Vagina (tissue), 2 donors: ENCODE data around the gene SLC2A11. TPM values are rescaled to one million over a fixed set of nuclear protein-coding genes. Genes with fewer than 3 reads are reported as not detected.
"Not testable (repeated sequence)": the region's sequence is repeated elsewhere in the genome, so short reads cannot be mapped to it uniquely, and the experiment has no call there.

Experiments used
- DNase-seq, 2 donors: peaks; one replicate each; pipeline ENCODE4 v3.0.0-alpha.2; 2017; ENCODE audit errors: extremely low spot score in 2 of 2
- H3K27ac ChIP-seq: fragments of 200-600 bp; sonication (generic); one replicate; pipeline ENCODE4 v1.5.1; 2019
- H3K27me3 ChIP-seq: fragments of 200-600 bp; sonication (generic); one replicate; pipeline ENCODE4 v1.5.1; 2019
- H3K36me3 ChIP-seq, 2 donors: fragments of 200-600 bp; sonication (generic); one replicate each; pipeline ENCODE4 v1.5.1; 2017 to 2019
- H3K4me1 ChIP-seq: fragments of 200-600 bp; sonication (generic); one replicate; pipeline ENCODE4 v1.5.1; 2019
- H3K4me3 ChIP-seq, 2 donors: fragments of 200-600 bp; sonication (generic); 1 replicate in 1 of 2; 2 replicates in 1 of 2; pipeline ENCODE4 v1.5.1; 2016 to 2019
- H3K9me3 ChIP-seq: fragments of 200-600 bp; sonication (generic); one replicate; pipeline ENCODE4 v1.5.1; 2019
- CTCF ChIP-seq, 3 experiments: fragments of 450-650 bp in 2 of 3; fragments of 200-600 bp in 1 of 3; sonication (generic) in 1 of 3; IDR thresholded peaks; one replicate each; pipeline ENCODE4 v1.5.1; 2017 to 2019; ENCODE audit warnings: antibody characterized with exemption in 3 of 3, mild to moderate bottlenecking in 2 of 3, moderate library complexity in 2 of 3
- POLR2A ChIP-seq, 2 donors: fragments of 450-650 bp; IDR thresholded peaks; one replicate each; pipeline ENCODE4 v1.6.1; 2017; ENCODE audit warnings: antibody characterized with exemption in 2 of 2, mild to moderate bottlenecking in 2 of 2, moderate library complexity in 2 of 2
- POLR2AphosphoS5 ChIP-seq, 2 donors: sonication (generic); formaldehyde crosslinking; IDR thresholded peaks; one replicate each; pipeline ENCODE4 v1.9.0; 2017; ENCODE audit warnings: antibody characterized with exemption in 2 of 2, mild to moderate bottlenecking in 2 of 2, low read depth in 1 of 2; ENCODE audit not compliant: insufficient read depth in 1 of 2
- intact Hi-C: fragments of 100-400 bp; cut with DNase I; formaldehyde crosslinking; loops from one replicate; pipeline ENCODE4 v1.15.1; 2023
- total RNA-seq: library from RNA; depleted of rRNA; stranded (reverse); fragments of >200 nt; gene quantifications from one replicate; pipeline ENCODE4 v1.2.3, GENCODE V29; 2016

Gene SLC2A11
- total RNA-seq, 1 donor from 2014 or later: 4.9 TPM

DNA sequence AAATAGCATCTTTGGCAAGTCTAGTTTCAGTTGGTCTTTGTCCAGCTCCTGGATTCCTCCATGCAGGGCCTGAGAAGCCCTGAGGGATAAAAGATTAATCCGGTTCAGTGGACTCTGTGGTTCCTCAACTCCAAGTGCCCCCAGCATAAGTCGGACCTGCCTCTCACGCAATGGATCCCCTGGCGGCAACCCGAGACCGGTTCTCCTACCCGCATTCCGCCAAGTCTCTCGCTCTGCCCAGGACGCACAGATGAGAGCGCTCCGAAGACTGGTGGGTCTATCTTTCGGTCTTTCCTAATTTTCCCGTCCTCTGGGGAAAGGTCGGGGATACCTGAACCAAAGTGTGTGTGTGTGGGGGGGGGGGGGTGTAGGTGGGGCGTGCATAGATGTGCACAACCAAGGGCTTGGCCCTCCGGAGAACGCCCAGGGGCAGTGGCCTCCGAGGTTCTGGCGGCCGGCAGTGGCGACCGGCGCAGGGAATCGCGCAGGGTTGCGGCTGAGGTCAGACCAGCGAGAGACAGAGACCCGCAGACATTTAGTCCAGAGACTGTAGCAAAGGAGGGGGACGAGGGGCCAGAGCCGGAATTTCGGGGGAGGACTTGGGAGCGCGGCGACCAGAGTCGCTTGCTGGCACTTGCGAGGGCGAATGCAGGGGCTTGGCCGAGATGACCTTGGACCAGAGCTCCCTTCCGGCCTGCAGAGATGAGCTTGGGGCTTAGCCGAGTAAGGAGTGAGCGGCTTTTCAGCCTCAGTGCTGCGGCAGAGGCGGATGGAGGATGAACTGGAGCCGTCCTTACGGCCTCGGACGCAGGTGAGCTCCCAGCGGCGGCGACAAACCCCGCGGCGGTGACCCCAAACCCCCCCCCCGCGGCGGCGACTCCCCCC lies 712 bp upstream of the SLC2A11 start:
- no peak for DNase-seq
- H3K27me3 ChIP-seq: no peaks in the 10 kb centered on the region
- intact Hi-C loops: no loop called here
- no peaks in the 10 kb centered on the region for H3K9me3 ChIP-seq
- H3K4me1 ChIP-seq: peaks cover 22% of the 10 kb centered on the region
- H3K4me3 ChIP-seq: peak overlapping the region; percentile 73 to 77
- no peaks in the 10 kb centered on the region for H3K36me3 ChIP-seq
- peak overlapping the region; percentile 95 for H3K27ac ChIP-seq
- TF ChIP-seq CTCF (IDR thresholded peaks at IDR 0.05) (peak in 1 of 3 experiments; percentile 6), POLR2AphosphoS5 (IDR thresholded peaks at IDR 0.05; ENCODE audit: insufficient read depth in 1 of 2, low read depth in 1 of 2) (no peak), POLR2A (IDR thresholded peaks at IDR 0.05) (no peak)

- intact Hi-C loops: no loop called here
- peak overlapping the region; percentile 73 to 77 for H3K4me3 ChIP-seq
Observed at GRCh38 chr22:23858484-23858815, 775 bp downstream of the SLC2A11 start.

GRCh38 chr22:23859201-23859600 lies 1.5 kb downstream of the SLC2A11 start:
- H3K4me1 ChIP-seq: peaks cover 22% of the 10 kb centered on the region
- DNase-seq: no peak
- intact Hi-C loops: no loop called here

More at GRCh38 chr22:23858484-23858815, 775 bp downstream of the SLC2A11 start:
- no peak for DNase-seq
- Histone ChIP-seq H3K4me1 (peaks cover 22% of the 10 kb centered on the region), H3K9me3 (no peaks in the 10 kb centered on the region), H3K27ac (peak overlapping the region; percentile 95), H3K36me3 (no peaks in the 10 kb centered on the region), H3K27me3 (no peaks in the 10 kb centered on the region)
- TF ChIP-seq POLR2A (IDR thresholded peaks at IDR 0.05) (no peak), POLR2AphosphoS5 (IDR thresholded peaks at IDR 0.05; ENCODE audit: insufficient read depth in 1 of 2, low read depth in 1 of 2) (no peak), CTCF (IDR thresholded peaks at IDR 0.05) (no peak)

DNA sequence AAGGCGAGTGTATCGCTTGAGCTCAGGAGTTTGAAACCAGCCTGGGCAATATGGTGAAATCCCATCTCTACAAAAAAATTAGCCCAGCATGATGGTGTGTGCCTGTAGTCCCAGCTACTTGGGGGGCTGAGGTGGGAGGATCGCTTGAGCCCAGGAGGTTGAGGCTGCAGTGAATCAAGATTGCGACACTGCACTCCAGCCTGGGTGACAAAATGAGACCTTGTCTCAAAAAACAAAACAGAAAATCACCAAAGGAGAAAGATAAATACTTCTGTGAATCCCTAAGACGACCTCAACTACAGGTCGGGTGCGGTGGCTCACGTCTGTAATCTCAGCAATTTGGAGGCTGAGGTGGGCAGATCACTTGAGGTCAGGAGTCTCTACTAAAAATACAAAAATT lies 2.5 kb downstream of the SLC2A11 start:
- DNase-seq, H3K27ac ChIP-seq, H3K27me3 ChIP-seq, H3K36me3 ChIP-seq, intact Hi-C loops, H3K9me3 ChIP-seq, H3K4me3 ChIP-seq: not testable (repeated sequence)
- peaks cover 22% of the 10 kb centered on the region for H3K4me1 ChIP-seq

More at GRCh38 chr22:23859201-23859600, 1.5 kb downstream of the SLC2A11 start:
- Histone ChIP-seq H3K27ac (no peak overlapping the region), H3K9me3 (no peaks in the 10 kb centered on the region), H3K27me3 (no peaks in the 10 kb centered on the region), H3K4me3 (no peak overlapping the region), H3K36me3 (no peaks in the 10 kb centered on the region)
- TF ChIP-seq CTCF (IDR thresholded peaks at IDR 0.05) (no peak), POLR2A (IDR thresholded peaks at IDR 0.05) (no peak), POLR2AphosphoS5 (IDR thresholded peaks at IDR 0.05; ENCODE audit: insufficient read depth in 1 of 2, low read depth in 1 of 2) (no peak)

DNA sequence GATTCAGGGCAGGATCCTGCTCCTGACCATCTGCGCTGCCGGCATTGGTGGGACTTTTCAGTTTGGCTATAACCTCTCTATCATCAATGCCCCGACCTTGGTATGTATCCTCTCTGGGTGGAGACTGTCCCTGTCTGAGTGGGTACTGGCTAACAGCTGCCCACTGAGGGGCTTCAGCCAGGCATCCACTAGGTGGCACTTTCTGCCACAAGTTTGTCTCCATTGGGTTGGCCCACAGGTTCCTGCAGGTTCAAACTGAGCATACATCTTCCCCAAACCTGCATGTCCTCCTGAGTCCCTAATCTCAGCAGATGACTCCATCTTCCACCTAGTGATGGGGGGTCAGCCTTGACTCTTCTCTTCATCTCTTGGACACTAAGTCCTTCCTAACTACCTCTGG lies 4.4 kb downstream of the SLC2A11 start:
- Histone ChIP-seq H3K27me3 (no peaks in the 10 kb centered on the region), H3K9me3 (no peaks in the 10 kb centered on the region), H3K27ac (no peak overlapping the region), H3K4me3 (no peak overlapping the region), H3K4me1 (peaks cover 14% of the 10 kb centered on the region), H3K36me3 (no peaks in the 10 kb centered on the region)
- intact Hi-C loops: no loop called here
- no peak for DNase-seq
- no peak for TF ChIP-seq POLR2AphosphoS5 (IDR thresholded peaks at IDR 0.05; ENCODE audit: insufficient read depth in 1 of 2, low read depth in 1 of 2)
- peak in 1 of 3 experiments; percentile 16 for TF ChIP-seq CTCF (IDR thresholded peaks at IDR 0.05)

DNA sequence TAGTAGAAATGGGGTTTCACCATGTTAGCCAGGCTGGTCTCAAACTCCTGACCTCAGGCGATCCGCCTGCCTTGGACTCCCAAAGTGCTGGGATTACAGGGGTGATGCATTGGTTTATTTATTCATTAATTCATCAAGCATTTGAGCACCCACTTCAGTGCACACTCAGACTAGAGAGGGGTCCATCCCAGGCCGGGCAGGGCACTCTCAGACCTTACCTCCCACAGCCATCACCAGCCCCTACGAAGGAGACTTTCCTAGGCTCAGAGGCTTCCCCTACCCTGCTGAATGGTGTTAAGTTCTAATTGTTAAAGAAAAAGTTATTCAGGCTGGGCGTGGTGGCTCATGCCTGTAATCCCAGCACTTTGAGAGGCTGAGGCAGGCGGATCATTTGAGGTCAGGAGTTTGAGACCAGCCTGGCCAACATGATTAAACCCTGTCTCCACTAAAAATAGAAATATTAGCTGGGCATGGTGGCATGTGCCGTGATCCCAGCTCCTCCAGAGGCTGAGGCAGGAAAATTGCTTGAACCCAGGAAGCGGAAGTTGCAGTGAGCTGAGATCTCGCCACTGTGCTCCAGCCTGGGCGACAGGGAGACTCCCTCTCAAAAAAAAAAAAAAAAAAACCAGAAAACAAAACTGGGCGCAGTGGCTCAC lies 7.0 kb downstream of the SLC2A11 start:
- H3K4me1 ChIP-seq, DNase-seq, H3K36me3 ChIP-seq, intact Hi-C loops, H3K27me3 ChIP-seq, H3K9me3 ChIP-seq, H3K27ac ChIP-seq, H3K4me3 ChIP-seq: not testable (repeated sequence)
